ENCODE measurements around the gene C9orf43.

- TF ChIP-seq POLR2AphosphoS5 (IDR thresholded peaks at IDR 0.05; ENCODE audit: insufficient read depth, low read depth, low read length) (no peak), JUN (IDR thresholded peaks at IDR 0.05; ENCODE audit: borderline replicate concordance, insufficient read depth, insufficient read length, low read depth) (no peak), POLR2A (IDR thresholded peaks at IDR 0.05; ENCODE audit: low read depth, low read length) (no peak), EZH2 (IDR thresholded peaks at IDR 0.05; ENCODE audit: borderline replicate concordance, low read depth, low read length, severe bottlenecking) (no peak)
- TF ChIP-seq, protein P1, sequence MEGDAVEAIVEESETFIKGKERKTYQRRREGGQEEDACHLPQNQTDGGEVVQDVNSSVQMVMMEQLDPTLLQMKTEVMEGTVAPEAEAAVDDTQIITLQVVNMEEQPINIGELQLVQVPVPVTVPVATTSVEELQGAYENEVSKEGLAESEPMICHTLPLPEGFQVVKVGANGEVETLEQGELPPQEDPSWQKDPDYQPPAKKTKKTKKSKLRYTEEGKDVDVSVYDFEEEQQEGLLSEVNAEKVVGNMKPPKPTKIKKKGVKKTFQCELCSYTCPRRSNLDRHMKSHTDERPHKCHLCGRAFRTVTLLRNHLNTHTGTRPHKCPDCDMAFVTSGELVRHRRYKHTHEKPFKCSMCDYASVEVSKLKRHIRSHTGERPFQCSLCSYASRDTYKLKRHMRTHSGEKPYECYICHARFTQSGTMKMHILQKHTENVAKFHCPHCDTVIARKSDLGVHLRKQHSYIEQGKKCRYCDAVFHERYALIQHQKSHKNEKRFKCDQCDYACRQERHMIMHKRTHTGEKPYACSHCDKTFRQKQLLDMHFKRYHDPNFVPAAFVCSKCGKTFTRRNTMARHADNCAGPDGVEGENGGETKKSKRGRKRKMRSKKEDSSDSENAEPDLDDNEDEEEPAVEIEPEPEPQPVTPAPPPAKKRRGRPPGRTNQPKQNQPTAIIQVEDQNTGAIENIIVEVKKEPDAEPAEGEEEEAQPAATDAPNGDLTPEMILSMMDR (IDR thresholded peaks at IDR 0.05; ENCODE audit: extremely low read depth in 1 of 2, insufficient read depth in 1 of 2, low read depth in 1 of 2, low read length in 2 of 2) = no peak
- TF ChIP-seq, protein P2, sequence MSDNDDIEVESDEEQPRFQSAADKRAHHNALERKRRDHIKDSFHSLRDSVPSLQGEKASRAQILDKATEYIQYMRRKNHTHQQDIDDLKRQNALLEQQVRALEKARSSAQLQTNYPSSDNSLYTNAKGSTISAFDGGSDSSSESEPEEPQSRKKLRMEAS (IDR thresholded peaks at IDR 0.05; ENCODE audit: insufficient read depth, insufficient read length) = no peak
Observed at GRCh38 chr9:113474360-113475028, 63.9 kb downstream of the C9orf43 start.
